ENCODE measurements around the gene TNFRSF1A. TPM values are rescaled to one million over a fixed set of nuclear protein-coding genes. Genes with fewer than 3 reads are reported as not detected.

The TNFRSF1A gene
- total and polyA plus RNA-seq, 9 of the 15 experiments (the other 6 are each of a cell fraction or from before 2014, with no cell fraction given): 0.76 to 43.5 (median 30.0) TPM

- TF ChIP-seq CTCFL (IDR thresholded peaks at IDR 0.05; ENCODE audit: borderline replicate concordance, insufficient read depth, low read depth, low read length, poor library complexity, severe bottlenecking) (no peak), ZNF639 (CRISPR knock-in tag; conservative IDR thresholded peaks at IDR 0.05 in 1 of 2, IDR thresholded peaks at IDR 0.05 in 1 of 2) (no peak), SRSF3 (IDR thresholded peaks at IDR 0.05; ENCODE audit: insufficient read depth, low read length) (no peak), HDGF (IDR thresholded peaks at IDR 0.05) (no peak), MTA1 (IDR thresholded peaks at IDR 0.05; ENCODE audit: borderline replicate concordance) (no peak), CREM (IDR thresholded peaks at IDR 0.05; ENCODE audit: low read depth) (no peak), CAMTA2 (CRISPR knock-in tag; conservative IDR thresholded peaks at IDR 0.05) (no peak)
- TF ChIP-seq, protein P1, sequence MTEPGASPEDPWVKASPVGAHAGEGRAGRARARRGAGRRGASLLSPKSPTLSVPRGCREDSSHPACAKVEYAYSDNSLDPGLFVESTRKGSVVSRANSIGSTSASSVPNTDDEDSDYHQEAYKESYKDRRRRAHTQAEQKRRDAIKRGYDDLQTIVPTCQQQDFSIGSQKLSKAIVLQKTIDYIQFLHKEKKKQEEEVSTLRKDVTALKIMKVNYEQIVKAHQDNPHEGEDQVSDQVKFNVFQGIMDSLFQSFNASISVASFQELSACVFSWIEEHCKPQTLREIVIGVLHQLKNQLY (CRISPR knock-in tag; conservative IDR thresholded peaks at IDR 0.05): no peak
- TF ChIP-seq, protein P2, sequence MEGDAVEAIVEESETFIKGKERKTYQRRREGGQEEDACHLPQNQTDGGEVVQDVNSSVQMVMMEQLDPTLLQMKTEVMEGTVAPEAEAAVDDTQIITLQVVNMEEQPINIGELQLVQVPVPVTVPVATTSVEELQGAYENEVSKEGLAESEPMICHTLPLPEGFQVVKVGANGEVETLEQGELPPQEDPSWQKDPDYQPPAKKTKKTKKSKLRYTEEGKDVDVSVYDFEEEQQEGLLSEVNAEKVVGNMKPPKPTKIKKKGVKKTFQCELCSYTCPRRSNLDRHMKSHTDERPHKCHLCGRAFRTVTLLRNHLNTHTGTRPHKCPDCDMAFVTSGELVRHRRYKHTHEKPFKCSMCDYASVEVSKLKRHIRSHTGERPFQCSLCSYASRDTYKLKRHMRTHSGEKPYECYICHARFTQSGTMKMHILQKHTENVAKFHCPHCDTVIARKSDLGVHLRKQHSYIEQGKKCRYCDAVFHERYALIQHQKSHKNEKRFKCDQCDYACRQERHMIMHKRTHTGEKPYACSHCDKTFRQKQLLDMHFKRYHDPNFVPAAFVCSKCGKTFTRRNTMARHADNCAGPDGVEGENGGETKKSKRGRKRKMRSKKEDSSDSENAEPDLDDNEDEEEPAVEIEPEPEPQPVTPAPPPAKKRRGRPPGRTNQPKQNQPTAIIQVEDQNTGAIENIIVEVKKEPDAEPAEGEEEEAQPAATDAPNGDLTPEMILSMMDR (IDR thresholded peaks at IDR 0.05 in 2 of 3, conservative IDR thresholded peaks at IDR 0.05 in 1 of 3; ENCODE audit: insufficient read depth in 2 of 3, low read depth in 1 of 3, low read length in 3 of 3): no peak
These were observed 44.6 kb upstream of the TNFRSF1A start (continued) for GRCh38 chr12:6386491-6386890.

Measured in K562 (cell line).